HG02938 (cell line): ENCODE measurements around the gene PTCH2.
"Not testable (repeated sequence)": the region's sequence is repeated elsewhere in the genome, so short reads cannot be mapped to it uniquely, and the experiment has no call there.

Experiments
- ATAC-seq: cut with Tn5 transposase; IDR thresholded peaks from one replicate; pipeline ENCODE4 v1.9.1; 2021; ENCODE audit warnings: mild to moderate bottlenecking, moderate library complexity; ENCODE audit not compliant: unreplicated experiment

PTCH2 gene

DNA sequence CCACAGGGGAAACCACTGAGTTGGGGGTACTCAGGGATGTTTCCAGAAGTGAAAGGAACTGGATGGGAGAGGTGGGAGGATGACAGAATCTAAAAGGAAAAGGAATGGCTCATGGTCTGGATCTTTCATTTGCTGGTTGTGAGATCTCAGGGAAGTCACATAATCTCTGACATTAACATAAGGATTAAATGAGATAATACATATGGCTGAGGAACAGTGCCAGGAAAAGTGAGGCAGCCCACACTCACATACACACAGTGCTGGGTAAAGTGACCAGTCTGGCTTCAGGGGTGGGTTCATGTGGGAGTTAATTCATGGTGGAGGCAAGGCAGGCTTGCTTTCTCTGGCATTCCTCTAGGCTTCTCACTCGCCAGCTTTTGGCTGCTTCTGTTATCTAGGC lies 3.9 kb upstream of the PTCH2 start:
- ATAC-seq = no peak

DNA sequence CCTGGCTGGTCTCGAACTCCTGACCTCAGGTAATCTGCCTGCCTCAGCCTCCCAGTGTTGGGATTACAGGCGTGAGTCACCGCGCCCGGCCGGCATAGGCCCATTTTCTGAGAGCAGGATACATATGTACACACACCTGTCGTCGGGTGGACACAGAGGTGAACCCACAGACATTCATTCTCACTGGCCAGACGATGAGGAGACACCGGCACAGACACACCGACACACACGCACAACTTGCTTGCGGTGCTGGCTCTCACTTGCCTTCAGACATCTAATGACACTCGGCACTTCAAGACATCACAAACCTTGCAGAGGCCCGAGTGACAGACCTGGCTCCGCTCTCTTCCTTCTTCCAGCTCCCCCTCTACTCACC lies 579 bp downstream of the PTCH2 start:
- ATAC-seq = no peak

DNA sequence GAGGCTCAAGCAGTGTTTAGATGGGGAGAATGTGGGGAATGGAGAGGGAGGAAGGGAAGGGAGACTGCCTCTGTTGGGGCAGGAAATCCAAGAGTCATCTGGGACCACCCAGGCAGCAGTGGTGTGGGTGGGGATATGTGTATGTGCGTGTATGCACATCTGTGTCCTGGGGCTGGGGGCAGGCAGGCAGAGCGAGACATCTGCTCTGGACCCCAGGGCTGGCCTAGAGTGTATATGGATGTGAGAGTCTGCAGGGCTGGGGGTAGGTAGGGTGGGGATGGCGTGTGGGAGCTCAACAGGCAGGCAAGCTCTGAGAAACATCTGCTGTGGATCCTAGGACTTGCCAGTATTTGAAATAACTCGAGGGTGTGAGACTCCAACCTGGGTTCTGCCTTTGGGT lies 3.5 kb downstream of the PTCH2 start:
- ATAC-seq = no peak

DNA sequence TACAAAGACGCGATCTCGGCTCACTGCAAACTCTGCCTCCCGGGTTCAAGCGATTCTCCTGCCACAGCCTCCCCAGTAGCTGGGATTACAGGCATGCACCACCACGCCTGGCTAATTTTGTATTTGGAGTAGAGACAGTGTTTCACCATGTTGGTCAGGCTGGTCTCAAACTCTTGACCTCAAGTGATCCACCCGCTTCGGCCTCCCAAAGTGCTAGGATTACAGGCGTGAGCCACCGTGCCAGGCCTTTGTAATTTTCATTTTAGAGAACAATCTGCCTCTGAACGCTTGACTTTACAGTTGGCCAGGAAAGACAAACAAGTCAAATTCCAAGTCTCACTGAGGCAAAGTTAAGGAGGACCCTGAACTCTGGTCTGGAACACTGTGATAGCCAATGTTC lies 4.8 kb downstream of the PTCH2 start:
- not testable (repeated sequence) for ATAC-seq

DNA sequence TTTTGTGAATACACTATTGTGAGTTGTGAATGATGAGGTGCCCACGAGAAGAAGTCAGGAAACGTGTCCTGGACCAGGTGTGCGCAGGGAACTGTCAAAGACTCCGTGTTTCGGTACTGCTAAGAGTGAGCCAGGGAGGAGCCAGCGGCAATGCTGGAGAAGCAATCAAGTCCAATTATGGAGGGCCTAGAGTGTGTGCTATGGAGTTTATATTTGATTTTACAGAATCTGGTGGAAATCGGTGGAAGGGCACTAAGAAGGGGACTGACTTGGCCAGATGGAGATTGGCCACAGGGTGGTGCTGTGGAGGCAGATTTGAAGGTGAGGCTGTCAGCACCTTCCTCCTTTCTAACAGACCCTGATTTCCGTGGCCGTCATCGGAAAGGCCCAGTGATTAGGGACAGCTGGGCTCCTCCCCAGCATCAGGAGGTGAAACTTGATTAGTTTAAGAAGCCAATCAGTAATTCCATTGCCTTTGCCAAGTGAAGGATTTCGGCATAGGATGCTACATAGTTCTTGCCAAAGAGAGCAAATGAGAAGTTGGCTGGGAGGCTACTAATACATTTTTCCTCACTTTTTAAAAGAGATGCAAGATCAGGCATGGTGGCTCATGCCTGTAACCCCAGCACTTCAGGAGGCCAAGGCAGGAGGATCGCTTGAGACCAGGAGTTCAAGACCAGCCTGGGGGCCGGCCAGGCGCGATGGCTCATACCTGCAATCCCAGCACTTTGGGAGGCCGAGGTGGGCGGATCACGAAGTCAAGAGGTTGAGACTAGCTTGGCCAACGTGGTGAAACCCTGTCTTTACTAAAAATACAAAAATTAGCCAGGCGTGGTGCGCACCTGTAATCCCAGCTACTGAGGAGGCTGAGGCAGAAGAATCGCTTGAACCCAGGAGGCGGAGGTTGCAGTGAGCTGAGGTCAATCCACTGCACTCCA lies 7.0 kb downstream of the PTCH2 start:
- peak; percentile 87 for ATAC-seq

DNA sequence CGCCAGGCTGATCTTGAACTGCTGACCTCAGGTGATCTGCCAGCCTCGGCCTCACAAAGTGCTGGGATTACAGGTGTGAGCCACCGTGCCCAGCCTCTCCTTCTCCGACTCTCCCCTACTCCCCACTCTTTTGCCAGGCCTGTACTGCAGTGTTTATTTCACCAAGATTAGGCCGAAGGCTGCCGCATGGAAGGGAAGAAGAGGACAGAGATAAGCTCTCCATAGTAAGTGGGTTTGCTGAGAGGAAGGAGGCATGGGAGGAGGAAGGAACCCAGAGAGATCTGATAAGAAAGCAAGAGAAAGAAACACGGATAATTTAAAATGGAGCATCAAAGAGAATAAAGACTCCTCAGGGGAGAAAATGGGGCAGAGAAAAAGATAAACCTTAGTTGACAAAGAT lies 8.7 kb downstream of the PTCH2 start:
- no peak for ATAC-seq

DNA sequence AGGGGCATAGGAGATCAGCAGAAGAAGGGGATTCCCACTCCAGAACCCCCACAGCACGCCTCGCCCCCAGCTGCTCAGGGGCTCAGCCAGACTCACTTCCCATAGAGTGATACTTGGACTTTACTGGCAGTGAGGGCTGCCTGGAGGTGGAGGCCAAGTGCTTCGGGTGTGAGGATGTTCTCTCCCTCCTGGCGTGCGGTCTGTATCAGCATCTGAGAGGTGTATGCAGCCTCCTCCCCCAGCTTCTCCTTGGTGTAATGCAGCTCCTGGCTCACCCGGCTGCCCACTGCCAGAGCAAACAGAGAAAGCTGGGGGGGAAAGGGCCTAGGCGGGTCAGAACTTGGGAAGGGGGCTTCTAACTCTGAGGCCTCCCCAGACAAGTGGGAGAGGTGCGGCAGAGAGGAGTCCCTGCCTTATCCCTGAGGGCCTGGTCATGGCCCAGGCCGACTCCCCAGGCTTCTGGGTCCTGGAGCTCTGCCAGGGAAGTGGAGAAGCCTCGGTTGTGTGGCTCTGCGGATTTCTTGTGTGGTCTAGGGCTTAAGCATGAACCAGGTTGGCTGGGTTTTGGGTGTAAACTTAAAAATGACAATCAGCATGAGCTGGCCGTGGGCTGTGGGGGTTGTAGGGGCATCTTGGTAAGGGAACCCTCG lies 10.9 kb downstream of the PTCH2 start:
- ATAC-seq = no peak

DNA sequence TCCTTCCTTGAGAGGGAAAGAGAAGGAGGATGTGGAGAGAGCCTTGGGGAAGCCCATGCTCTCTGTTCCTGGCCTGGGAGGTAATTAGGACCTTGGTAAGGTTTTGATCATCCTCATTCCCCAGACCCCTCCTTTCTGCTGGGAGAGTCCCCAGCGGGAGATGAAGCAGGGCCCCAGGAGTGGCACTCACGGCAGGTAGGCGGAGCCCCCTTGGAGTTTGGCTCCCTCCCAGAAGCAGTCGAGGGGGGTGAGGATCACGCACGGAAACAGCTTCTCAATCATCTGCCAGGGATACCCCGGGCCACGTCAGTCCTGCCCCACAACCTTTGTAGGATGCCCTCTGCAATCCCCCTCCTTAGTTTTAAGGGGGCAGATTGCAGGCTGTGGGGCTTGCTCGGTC lies 11.5 kb downstream of the PTCH2 start:
- no peak for ATAC-seq

DNA sequence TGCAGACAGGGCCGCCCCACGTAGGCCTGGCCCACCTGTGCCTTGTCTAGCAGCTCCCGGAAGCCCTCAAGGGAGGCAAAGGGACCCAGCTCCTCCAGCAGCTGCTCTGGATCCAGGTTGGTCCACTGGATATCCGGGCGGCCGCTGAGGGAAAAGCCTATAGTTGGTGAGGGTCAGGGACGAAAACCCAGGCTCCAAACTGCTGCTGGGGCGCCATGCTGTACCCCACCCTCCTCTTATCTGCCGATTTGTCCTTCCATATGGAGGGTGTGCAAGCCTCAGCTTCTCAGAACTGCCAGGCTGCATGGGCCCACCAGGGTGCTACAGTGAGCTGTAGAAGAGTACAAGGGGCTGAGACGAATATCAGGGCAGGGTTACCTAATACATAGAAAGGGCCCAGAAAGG lies 12.2 kb downstream of the PTCH2 start:
- ATAC-seq = no peak

DNA sequence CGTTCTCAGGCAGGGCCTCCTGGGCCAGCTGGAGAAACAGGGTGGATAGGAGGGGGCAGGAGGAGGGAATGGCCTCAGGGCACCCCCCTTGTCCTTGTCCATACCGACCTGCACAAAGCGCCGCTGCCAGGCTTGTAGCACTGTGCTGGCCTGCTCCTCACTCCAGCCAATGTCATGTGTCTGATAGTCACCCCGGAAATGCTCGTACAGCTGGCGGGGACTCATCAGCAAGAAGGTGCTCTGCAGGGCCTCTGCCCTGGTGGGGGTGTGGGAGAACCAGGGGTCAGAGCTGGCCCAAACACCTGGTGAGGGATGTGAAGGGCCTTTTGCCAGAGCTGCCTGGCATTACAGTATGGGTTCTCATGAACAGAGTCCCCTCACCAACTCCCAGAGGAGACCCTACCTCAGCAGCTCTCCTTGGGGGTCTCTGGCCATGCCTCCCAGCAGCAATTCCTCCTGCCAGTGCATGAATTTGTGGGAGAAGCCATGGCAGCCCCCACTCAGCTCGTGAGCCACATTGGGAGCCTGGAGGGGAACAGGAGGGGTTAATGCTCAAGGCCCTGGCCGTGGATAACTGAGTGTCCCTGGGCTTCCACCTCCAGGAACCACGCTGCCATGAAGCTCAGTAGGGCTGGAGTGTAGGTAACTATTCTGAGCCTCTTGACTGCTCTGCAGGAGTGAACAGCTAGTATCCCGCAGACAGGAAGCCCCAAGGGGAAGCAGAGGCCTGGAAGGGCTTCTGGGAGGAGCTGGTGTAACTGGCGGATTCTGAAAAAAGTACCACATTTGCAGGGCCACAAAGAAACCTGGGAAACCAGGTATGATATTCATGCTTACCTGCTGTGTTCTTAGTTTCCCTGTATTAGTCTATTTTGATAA lies 13.3 kb downstream of the PTCH2 start:
- no peak for ATAC-seq

DNA sequence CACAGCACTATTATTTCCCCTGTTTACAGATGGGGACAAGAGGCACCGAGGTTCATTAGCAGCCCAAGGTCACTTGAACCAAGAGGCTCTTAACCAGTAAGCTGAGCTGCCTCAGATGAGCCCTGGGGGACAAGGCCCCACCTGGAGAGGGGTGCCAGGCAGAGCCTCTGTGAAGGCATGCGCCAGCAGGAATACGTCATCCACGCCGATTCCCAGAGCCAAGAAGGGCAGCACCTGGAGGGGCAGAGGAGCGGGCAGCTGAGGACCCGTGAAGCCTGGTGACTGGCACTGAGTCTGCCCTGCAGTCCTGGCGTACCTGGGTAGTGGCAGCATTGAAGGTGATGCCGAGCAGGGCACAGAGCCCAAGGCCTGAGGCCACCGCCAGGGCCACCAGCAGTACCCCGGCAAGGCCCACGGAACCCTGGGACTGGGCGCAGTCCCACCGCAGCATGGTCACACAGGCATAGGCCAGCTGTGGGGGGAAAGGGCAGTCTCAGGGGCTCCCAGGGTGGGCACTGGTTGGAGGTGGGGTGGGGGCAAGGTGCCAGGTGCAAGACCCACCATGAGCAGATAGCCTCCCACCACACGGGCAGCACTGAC lies 14.1 kb downstream of the PTCH2 start:
- no peak for ATAC-seq

DNA sequence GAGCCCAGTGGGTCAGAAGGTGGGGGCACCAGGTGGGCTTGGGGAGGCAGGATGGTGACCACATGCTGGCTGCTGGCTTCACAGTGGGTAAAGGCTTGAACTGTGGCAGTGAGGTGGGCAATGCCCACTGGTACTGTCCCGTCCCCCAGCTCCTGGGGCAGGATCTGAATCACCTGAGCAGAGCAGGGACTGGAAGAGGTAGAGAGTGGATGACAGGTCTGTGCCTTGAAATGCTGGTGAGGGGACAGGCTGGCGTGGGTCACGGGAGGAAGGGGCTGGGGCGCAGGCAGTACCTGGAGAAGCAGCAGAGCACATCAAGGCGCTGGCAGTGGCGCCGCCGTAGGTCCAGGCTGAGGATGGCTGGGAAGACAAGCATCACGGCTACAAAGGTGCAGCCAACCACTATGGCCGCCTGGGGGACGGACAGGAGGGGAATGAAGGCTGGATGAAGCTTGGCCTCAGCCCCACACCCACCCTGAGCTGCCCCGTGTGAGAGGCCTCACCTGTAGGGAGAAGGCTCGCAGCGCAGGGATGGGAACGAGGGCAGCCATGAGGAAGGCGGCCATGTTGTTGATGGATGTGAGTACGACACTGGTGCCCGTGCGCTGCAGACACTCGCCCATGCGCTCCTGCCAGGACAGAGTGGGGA lies 14.9 kb downstream of the PTCH2 start:
- no peak for ATAC-seq

DNA sequence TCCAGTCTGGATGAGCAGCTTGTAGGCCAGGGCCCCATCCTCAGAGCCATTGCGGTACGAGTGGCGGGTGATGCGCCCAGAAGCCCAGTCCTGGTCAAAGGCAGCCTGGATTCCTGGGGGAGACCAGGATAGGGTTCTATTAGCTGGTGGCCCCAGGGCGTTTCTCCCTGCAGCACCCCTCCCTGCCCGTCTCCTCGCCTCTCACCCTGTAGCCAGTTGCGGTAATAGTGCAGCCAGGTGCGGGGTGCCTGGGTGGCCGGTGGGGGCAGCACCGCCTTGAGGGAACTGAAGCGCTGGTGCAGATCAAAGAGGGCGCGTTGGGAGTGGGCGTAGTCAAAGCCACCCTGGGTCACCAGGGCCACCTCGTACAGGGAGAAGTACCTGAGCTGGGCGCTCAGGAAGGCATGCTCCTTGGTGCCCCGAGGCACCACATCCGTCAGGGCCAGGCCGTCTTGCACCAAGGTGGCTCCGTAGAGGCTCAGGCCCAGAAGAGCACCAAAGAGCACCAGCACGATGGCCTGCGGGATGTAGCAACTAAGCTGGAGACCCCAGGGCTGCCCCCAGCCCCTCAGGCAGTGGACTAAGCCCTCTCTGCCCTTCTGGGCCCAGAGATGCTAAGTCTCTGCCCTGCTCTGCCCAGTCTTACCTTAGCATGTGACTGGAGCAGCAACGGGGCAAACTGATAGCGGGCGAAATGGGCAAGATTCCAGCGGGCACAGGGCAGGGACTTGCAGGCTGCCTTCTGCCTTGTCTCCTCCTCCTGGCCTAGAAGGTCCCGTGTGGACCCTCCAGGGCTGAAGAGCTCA lies 15.7 kb downstream of the PTCH2 start:
- no peak for ATAC-seq

DNA sequence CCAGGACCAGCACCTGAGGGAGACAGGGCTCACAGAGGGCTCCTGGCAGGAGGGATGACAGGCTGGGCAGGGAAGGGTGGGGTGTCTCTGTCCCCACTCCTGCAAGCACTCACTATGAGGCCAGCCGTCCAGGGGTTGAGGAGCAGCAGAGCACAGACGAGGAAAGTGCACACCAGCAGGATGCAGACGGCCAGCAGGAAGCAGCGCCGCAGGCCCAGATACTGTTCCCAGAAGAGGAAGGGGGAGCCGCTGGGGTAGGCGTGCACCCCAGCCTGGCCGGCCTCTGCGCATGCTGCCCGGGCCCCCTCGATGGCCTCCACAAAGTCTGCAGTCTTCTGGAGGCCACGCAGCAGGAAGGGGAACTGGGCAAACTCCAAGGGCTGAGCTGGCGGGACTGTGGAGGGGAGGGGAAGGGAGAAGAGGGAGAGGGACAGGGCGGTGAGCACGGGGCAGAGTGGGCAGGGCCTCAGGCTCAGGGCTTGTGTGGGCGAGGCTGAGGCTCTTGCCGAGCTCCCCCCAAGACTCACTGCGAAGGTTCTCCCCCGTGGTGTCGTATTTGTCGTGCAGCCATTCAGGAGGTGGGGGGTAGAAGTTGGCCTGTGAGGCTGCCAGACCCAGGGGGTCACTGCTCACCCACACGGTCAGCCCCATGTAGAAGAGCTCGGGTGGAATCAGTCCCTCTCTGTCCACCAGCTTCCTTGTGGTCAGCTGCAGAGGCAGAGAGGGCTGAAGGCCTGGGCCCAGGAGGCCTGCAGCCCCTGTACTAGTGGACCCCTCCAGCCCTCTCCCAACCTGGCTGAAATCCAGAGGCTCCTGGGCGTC lies 16.5 kb downstream of the PTCH2 start:
- ATAC-seq = no peak

DNA sequence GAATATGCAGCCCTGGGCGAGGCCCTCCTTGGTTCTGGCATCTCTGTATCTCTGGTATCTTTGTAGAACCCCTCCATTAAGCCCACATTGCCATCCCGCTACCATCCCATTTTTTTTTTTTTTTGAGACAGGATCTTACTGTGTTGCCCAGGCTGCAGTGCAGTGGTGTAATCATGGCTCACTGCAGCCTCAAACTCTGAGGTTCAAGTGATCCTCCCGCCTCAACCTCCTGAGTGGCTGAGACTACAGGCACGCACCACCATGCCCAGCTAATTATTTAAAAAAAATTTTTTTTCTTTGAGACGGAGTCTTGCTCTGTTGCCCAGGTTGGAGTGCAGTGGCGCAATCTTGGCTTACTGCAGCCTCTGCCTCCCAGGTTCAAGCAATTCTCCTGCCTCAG lies 18.7 kb downstream of the PTCH2 start:
- ATAC-seq = not testable (repeated sequence)

DNA sequence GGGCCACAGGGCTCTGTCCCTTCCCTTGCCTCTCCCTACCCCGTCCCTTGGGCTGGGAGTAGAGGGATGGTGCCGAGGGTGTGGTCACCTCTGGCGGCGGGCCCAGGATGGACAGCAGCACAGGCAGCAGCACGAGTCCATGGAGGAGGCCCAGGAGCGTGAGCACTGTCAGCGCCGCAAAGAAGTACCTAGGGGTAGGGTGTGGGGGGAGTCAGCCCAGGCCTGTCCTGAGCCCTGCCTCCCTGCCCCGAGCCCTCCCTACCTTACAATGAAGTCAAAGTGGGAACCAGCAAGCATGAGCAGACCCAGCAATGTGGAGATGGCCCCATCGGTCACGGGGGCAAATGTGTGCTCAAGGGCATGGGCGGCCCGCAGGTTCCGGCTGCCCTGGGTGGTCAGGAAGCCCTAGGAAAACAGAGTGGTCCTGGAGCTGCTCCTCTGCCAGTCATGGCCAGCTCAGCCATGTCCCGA lies 20.0 kb downstream of the PTCH2 start:
- no peak for ATAC-seq

DNA sequence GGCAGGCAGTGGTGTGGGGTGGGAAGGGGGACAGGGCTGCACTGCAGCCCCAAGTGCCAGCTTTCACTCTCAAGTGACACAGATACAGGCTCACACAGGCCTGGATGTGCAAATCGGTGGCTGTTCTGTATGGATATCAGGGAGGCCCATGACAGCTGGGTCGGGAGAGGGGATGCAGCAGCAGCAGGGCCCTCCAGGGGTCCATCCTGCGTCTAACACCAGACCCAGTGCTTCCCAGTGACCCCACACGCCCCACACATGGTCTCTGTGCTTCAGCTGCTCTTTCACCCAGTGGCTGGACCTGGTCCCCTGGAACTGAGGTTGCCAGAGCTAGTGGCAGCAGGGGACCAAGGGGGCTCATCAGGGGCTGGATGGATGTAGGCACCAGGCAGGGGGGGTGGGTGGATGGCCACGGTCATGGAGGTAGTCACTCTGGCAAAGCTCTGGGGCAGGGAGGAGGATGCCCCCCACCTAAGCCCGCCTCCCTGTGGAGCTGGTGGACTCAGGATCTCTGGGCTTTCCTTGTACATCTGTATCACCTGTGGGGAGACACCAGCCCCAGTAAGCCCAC lies 20.8 kb downstream of the PTCH2 start:
- no peak for ATAC-seq

DNA sequence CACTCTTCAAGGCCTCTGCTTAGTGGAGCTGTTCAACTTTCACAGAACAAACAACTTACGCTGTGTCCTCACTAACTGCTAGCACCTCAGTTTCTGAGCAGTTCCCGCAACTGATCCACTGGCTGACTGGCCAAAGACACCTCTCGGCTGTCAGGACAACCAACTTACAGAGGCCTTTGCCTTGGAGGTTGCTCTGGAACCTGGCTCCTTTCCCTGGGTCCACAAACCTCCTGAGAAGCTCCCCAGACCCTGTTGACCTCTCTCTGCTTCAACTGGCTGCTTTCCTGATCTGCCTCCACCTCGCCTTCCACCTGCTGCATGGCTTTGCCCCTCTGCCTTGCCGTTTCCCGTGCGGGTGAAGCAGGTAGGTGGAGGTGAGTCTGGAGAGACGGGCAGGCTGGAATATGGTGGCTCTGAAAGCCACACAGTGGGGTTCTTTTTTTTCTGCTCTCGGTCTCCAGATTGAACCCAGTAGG lies 21.8 kb downstream of the PTCH2 start:
- ATAC-seq = no peak
